Activated CD8-positive, alpha-beta memory T cell treated with anti-CD3 and anti-CD28 coated beads, Interleukin-2, amount 50 U/mL, for 24 hours (primary cell): ENCODE measurements around the gene SLC35F3.
"Not testable (repeated sequence)": the region's sequence is repeated elsewhere in the genome, so short reads cannot be mapped to it uniquely, and the experiment has no call there.

Source experiments
- DNase-seq: peaks from one replicate; pipeline ENCODE4 v3.0.0-alpha.2; 2020; ENCODE audit errors: extremely low read depth

Gene SLC35F3

DNA sequence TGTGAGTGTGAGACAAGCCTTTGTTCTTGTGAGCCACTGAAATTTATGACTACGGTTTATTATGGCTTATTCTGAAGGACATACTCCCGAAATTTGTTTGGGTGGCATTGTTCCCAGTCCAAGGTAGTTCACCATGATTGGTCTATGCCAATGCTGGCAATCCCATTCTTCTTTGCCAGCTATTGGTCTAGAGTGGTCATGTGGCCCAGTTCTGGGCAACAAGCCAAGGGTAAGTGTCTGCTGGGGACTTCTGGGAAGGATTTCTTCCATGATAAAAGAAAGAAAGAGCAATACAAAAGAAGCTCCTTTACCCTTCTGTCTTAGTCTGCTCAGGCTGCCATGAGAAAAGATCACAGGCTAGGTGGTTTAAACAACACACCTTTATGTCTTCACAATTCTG, 201.6 kb downstream of the SLC35F3 start:
- DNase-seq = no peak

DNA sequence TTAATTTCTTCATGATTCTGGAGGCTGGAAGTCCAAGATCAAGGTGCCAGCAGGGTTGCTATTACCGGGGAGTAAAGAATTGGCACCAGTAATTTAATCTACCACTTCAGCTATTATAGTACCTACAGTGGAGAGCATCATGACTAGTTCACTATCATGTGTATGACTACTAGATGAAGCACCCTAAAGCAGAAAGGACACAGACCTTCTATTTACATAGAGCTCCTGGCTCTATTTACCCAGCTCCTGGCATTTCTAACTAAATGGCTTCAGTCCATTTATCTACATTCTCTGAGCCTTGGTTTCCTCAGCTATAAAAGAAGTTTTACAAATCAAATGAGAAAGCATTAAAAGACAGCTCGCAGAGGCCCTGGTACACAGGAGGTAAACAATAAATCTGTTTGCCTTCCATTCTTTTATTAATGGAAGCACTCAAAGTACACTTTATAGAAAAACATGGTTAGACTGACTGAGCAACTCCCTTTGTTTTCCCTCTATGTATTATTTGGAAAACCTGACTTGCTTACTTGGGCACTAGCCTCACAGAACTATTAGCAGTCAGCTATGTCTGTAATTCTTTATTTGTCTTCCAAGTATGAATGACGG, 203.0 kb downstream of the SLC35F3 start:
- DNase-seq = no peak

DNA sequence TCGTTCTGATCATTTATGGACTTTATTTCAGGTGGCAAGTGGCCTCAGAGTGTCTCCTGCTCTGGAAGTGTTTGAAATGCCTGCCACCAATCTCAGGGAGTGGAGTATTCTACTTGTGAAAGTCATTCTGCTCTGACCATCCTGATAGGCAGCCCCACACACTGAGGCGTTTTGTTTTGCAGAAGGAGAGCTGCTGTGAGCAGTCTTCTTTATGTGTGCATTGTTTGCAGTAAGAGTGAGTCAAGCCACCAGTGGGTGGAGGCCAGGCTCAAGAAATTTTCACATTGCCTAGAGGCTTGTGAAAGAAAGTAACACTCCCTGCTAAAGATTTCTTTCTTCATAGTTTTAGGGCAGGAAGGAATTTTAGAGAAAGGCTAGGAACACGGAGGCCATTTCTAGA, 204.4 kb downstream of the SLC35F3 start:
- no peak for DNase-seq

DNA sequence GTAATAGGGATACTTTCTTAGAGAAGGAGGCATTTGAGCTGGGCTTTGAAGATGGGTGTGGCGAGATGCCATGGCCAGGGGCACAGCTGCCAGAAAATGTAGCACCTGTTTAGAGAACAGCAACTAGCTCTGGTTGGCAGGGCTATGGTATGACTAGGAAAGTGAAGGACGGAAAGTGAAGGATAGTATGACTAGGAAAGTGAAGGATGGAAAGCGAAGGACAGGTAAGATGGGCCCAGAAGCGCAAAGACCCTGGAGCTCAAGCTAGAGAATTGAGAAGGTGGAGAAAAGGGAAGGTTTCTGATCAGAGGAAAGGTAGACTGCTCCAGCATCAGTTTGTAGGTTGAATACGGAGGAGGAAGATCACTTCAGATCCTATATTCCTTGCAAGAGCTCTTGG, 205.4 kb downstream of the SLC35F3 start:
- no peak for DNase-seq

DNA sequence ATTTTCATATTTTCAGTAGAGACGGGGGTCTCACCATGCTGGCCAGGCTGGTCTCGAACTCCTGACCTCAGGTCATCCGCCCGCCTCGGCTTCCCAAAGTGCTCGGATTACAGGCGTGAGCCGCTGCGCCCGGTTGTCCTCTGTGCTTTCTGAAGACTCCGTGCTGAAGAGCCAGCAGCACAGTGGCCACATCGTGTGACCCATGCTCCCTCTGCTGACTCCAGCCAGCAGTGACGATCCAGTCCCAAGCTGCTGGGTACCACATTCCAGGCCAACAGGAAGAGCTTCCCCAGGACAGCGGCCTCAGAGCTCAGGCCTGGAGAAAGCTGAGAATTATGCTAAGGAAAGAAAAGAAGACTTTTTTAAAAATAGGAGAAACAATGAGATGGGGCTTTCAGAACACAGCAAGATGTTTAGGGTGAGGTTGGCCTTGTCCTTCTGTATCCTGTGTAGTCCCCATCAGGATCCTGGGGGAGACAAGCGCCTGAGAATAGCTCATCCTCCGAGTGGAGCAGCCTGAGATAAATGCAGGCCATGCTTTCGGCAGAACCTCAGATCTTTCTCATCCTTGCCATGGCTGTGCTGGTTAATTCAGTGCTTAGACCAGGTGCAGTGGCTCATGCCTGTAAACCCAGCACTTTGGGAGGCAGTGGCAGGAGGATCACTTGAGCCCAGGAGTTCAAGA, 207.1 kb downstream of the SLC35F3 start:
- no peak for DNase-seq

DNA sequence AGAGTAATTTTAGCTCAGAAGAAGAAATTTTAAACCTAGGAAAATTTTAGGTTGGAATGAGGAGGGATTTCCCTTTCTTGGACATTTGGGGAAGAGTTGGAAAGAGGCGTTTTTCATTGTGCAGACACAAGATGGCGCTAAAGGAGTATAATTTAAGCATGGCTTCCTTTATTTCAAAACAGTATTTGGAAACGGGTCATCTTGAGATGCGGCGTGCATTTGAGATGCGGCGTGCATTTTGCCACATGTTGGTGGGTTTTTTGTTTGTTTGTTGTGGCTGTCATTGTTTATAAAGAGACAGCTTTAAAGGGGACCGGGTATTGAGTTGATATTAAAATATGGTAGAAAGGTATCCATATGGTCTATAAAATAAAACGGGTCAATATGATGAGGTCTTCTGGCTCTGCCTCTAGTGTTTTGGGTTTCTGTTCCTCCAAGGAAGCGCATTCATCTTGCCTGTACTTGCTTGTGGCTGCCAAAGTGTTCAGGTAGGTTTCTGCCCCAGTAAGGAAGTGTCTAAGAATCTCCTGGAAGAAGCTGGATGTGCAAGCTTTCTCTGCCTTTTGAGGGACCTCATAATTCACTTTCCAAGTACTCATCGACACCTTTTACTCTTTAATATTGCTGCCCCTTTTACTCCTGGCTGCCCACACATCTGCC, 210.3 kb downstream of the SLC35F3 start:
- DNase-seq = no peak

DNA sequence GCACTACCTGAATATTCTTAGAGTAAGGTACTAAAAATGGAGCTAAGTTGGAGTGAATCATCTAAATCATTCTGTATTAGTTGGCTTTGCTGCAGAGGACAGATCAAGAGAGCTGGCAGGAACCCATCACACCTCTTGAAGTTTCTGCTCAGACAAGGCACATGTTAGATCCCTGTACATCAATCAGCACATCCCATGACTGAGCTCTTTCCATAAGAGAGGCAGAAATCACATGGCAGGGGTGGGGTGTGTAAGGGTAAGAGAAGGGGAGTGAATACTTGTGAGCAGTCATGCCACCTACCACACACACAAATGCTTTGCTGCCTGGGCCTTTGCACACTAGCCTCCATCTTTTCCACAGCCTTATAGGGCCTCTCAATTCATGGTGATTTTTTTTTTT, 214.4 kb downstream of the SLC35F3 start:
- DNase-seq = no peak

GRCh38 chr1:234119431-234119830, 215.0 kb downstream of the SLC35F3 start:
- no peak for DNase-seq

GRCh38 chr1:234120327-234120944, 216.0 kb downstream of the SLC35F3 start:
- no peak for DNase-seq

DNA sequence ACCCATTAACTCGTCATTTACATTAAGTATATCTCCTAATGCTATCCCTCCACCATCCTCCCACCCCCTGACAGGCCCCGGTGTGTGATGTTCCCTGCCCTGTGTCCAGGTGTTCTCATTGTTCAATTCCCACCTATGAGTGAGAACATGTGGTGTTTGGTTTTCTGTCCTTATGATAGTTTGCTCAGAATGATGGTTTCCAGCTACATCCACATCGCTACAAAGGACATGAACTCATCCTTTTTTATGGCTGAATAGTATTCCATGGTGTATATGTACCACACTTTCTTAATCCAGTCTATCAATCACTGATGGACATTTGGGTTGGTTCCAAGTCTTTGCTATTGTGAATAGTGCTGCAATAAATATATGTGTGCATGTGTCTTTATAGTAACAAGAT, 217.2 kb downstream of the SLC35F3 start:
- DNase-seq = not testable (repeated sequence)

DNA sequence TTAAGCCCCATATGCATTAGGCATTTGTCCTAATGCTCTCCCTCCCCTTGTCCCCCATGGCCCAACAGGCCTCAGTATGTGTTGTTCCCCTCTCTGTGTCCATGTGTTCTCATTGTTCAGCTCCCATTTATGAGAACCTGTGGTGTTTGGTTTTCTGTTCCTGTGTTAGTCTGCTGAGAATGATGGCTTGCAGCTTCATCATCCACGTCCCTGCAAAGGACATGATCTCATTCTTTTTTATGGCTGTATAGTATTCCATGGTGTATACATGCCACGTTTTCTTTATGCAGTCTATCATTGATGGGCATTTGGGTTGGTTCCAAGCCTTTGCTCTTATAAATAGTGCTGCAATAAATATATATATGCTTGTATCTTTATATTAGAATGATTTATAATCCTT, 218.1 kb downstream of the SLC35F3 start:
- not testable (repeated sequence) for DNase-seq

DNA sequence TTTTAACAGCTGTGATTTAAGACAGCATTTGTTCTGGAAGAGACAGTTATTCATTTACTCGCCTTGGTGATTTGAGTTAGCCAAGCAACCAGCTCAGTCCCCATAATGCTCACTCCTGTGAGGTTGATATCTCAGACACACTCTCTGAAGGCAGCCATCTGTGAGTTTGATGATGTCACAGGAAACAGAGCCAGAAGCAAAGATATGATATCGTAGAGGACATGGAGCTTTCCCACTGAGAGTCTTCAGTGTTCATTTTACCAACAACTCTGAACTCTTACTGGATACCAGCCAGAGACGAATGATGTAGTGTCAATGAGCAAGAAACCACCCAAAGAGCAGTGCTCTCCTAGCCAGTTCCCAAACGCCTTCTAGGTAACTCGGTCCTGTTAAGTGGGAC, 219.4 kb downstream of the SLC35F3 start:
- no peak for DNase-seq

DNA sequence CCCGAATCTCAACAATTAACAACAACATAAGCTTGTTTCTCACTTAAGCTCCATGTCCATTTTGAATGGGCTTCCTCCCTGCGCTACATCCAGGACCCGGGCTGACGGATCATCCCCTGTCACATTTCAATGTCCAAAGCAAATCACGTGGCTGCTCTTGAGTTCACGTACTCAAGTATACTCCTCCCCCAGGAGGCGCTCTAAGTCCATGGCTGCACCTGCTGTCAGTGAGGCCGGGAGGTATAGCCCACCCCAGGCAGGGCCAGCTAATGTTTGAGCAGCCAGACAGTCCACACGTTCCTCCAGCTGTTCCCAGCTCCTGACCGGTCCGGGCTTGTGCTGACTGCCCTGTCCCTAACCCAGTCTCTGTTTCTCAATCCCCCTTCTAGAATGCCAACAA, 220.8 kb downstream of the SLC35F3 start:
- DNase-seq = no peak

DNA sequence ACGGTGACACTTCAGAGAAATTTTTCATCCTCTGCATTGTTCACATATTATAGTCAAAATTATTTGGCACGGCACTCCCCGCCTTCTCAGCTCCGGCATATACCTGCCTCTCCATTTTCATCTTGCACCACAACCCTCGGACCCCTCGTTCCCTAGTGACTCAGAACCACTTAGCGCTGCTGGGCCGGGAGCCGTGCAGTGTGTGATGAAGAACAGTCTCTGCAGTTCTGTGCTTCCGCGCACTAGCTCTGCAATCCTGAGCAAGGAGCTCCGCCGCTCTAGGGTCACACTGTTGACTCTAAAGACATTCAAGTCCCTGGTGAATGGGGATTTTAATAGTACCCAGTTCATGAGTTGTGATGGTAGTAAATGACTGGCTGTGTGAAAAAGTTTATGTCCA, 221.2 kb downstream of the SLC35F3 start:
- DNase-seq = no peak

- DNase-seq = no peak
Observed at GRCh38 chr1:234127026-234127671, 222.7 kb downstream of the SLC35F3 start.

- DNase-seq = no peak
Observed at GRCh38 chr1:234132795-234133194, 228.3 kb downstream of the SLC35F3 start.

- DNase-seq = no peak
Observed at GRCh38 chr1:234134878-234135277, 230.4 kb downstream of the SLC35F3 start.

GRCh38 chr1:234135501-234135900, 231.0 kb downstream of the SLC35F3 start:
- DNase-seq = no peak

GRCh38 chr1:234136073-234136472, 231.6 kb downstream of the SLC35F3 start:
- no peak for DNase-seq

- no peak for DNase-seq
Observed at GRCh38 chr1:234139966-234140365, 235.5 kb downstream of the SLC35F3 start.

GRCh38 chr1:234140388-234140787, 235.9 kb downstream of the SLC35F3 start:
- no peak for DNase-seq

DNA sequence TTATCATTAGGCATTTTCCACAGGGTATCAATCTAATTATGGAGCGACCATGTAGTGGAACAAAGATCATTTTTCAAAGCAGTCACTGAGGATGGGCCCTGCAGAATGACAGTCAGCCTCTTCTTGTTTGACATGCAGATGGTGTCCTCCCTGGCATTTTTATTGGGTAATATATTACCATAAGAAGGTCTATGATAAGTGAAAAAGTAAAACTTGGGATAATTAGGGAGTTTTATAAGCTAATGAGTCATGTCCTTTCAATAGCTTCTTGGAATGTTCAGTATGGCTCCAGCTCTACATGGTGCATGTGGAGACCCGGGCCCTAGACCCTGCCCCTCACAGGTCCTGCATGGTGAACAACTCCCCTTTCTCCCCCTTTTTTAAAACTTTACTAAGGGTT, 236.5 kb downstream of the SLC35F3 start:
- no peak for DNase-seq
